ENCODE data around the gene LPCAT1.

Gene LPCAT1

GRCh38 chr5:1535646-1536045 lies 11.9 kb upstream of the LPCAT1 start:
- TF ChIP-seq ZNF70 (CRISPR knock-in tag; IDR thresholded peaks at IDR 0.05) (no peak), ARNTL (CRISPR knock-in tag; IDR thresholded peaks at IDR 0.05; ENCODE audit: borderline replicate concordance, low read depth) (no peak), BACH2 (CRISPR knock-in tag; IDR thresholded peaks at IDR 0.05; ENCODE audit: borderline replicate concordance) (no peak), ZNF565 (CRISPR knock-in tag; conservative IDR thresholded peaks at IDR 0.05; ENCODE audit: low read depth) (no peak), ZC3H10 (CRISPR knock-in tag; IDR thresholded peaks at IDR 0.05) (no peak), ISL1 (CRISPR knock-in tag; IDR thresholded peaks at IDR 0.05) (no peak), OSR1 (CRISPR knock-in tag; IDR thresholded peaks at IDR 0.05) (no peak), TOX (CRISPR knock-in tag; IDR thresholded peaks at IDR 0.05; ENCODE audit: borderline replicate concordance) (no peak), GLIS3 (CRISPR knock-in tag; IDR thresholded peaks at IDR 0.05) (no peak), PPARA (CRISPR knock-in tag; IDR thresholded peaks at IDR 0.05; ENCODE audit: borderline replicate concordance) (no peak), SNAI2 (CRISPR knock-in tag; IDR thresholded peaks at IDR 0.05) (no peak), ZNF8 (CRISPR knock-in tag; IDR thresholded peaks at IDR 0.05) (no peak), POU6F1 (CRISPR knock-in tag; IDR thresholded peaks at IDR 0.05; ENCODE audit: borderline replicate concordance, low read depth) (no peak), CSRNP3 (CRISPR knock-in tag; IDR thresholded peaks at IDR 0.05) (no peak), ZFP30 (CRISPR knock-in tag; IDR thresholded peaks at IDR 0.05) (no peak), TCF4 (CRISPR knock-in tag; IDR thresholded peaks at IDR 0.05; ENCODE audit: borderline replicate concordance) (no peak)
- no peak for ATAC-seq

GRCh38 chr5:1532384-1532783 lies 8.6 kb upstream of the LPCAT1 start:
- TF ChIP-seq CSRNP3 (CRISPR knock-in tag; IDR thresholded peaks at IDR 0.05) (no peak), ZNF8 (CRISPR knock-in tag; IDR thresholded peaks at IDR 0.05) (no peak), ZC3H10 (CRISPR knock-in tag; IDR thresholded peaks at IDR 0.05) (no peak), PPARA (CRISPR knock-in tag; IDR thresholded peaks at IDR 0.05; ENCODE audit: borderline replicate concordance) (no peak), TCF4 (CRISPR knock-in tag; IDR thresholded peaks at IDR 0.05; ENCODE audit: borderline replicate concordance) (no peak), CSDC2 (CRISPR knock-in tag; IDR thresholded peaks at IDR 0.05) (no peak), CREB5 (CRISPR knock-in tag; IDR thresholded peaks at IDR 0.05; ENCODE audit: low read depth) (no peak), POU6F1 (CRISPR knock-in tag; IDR thresholded peaks at IDR 0.05; ENCODE audit: borderline replicate concordance, low read depth) (no peak), RARB (CRISPR knock-in tag; IDR thresholded peaks at IDR 0.05) (no peak), ZFP3 (CRISPR knock-in tag; IDR thresholded peaks at IDR 0.05) (no peak), BACH2 (CRISPR knock-in tag; IDR thresholded peaks at IDR 0.05; ENCODE audit: borderline replicate concordance) (no peak), TOX (CRISPR knock-in tag; IDR thresholded peaks at IDR 0.05; ENCODE audit: borderline replicate concordance) (no peak), ARNTL (CRISPR knock-in tag; IDR thresholded peaks at IDR 0.05; ENCODE audit: borderline replicate concordance, low read depth) (no peak), ZNF70 (CRISPR knock-in tag; IDR thresholded peaks at IDR 0.05) (no peak), OSR1 (CRISPR knock-in tag; IDR thresholded peaks at IDR 0.05) (no peak), GLIS3 (CRISPR knock-in tag; IDR thresholded peaks at IDR 0.05) (no peak), ESRRG (CRISPR knock-in tag; IDR thresholded peaks at IDR 0.05) (no peak)
- ATAC-seq = no peak

- no peak for ATAC-seq
Observed at GRCh38 chr5:1529498-1529897, 5.7 kb upstream of the LPCAT1 start.

More at GRCh38 chr5:1529498-1529897, 5.7 kb upstream of the LPCAT1 start:
- TF ChIP-seq GLIS3 (CRISPR knock-in tag; IDR thresholded peaks at IDR 0.05) = no peak
